Panc1 (cell line): Measurements from ENCODE around the gene TCF20.

ENCODE experiments used
- CTCF ChIP-seq: fragments of 450-650 bp; IDR thresholded peaks from 2 replicates; pipeline ENCODE4 v1.5.1; 2017; ENCODE audit warnings: mild to moderate bottlenecking
- POLR2AphosphoS5 ChIP-seq: IDR thresholded peaks from 2 replicates; pipeline ENCODE4 v1.6.1; 2012; ENCODE audit warnings: mild to moderate bottlenecking, low read depth, low read length, moderate library complexity
- REST ChIP-seq, 2 experiments: IDR thresholded peaks; 2 replicates each; pipeline ENCODE4 v1.6.1; 2011 to 2012; ENCODE audit warnings: low read depth in 2 of 2, control low read depth in 1 of 2, low read length in 1 of 2, mild to moderate bottlenecking in 1 of 2, moderate library complexity in 1 of 2; ENCODE audit not compliant: insufficient read depth in 1 of 2

- TF ChIP-seq POLR2AphosphoS5 (no peak), CTCF (no peak), REST (IDR thresholded peaks at IDR 0.05; ENCODE audit: insufficient read depth in 1 of 2, low read depth in 2 of 2, low read length in 1 of 2) (no peak)
Observed at GRCh38 chr22:42243802-42244060, 26.7 kb downstream of the TCF20 start.
